GM19025 (cell line): ENCODE measurements around the gene SELPLG.
"Not testable (repeated sequence)": the region's sequence is repeated elsewhere in the genome, so short reads cannot be mapped to it uniquely, and the experiment has no call there.

Experiments used
- ATAC-seq: cut with Tn5 transposase; IDR thresholded peaks from one replicate; pipeline ENCODE4 v1.9.1; 2021; ENCODE audit warnings: mild to moderate bottlenecking, low read depth, moderate library complexity; ENCODE audit not compliant: unreplicated experiment

Gene SELPLG

DNA sequence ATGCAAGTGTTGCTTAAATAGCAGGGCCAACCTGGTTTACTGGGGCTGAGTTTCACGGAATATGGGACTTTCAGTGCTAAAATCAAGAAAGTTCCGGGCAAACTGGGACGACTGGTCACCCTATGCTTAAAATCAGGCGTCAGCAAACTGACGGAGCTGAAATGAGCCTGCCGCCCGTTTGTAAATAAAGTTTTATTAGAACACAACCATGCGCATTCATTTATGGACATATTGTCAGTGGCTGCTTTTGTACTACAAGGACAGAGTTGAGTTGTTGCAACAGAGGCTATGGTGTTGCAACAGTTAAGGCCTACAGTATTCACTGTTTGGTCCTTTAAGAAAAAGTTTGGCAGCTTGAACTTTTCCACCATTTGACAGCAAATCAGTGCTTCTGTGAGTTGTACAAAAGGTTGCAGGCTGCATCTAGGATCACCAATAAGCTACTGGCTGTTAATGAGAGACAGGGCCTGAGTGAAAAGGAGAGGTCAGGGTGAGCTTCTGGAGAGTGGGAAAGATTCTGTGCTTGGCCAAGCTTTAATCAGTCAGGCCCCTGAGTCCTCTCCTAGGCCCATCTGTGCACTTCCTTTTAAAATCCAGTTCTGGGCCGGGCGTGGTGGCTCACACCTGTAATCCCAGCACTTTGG, 13.3 kb downstream of the SELPLG start:
- no peak for ATAC-seq

DNA sequence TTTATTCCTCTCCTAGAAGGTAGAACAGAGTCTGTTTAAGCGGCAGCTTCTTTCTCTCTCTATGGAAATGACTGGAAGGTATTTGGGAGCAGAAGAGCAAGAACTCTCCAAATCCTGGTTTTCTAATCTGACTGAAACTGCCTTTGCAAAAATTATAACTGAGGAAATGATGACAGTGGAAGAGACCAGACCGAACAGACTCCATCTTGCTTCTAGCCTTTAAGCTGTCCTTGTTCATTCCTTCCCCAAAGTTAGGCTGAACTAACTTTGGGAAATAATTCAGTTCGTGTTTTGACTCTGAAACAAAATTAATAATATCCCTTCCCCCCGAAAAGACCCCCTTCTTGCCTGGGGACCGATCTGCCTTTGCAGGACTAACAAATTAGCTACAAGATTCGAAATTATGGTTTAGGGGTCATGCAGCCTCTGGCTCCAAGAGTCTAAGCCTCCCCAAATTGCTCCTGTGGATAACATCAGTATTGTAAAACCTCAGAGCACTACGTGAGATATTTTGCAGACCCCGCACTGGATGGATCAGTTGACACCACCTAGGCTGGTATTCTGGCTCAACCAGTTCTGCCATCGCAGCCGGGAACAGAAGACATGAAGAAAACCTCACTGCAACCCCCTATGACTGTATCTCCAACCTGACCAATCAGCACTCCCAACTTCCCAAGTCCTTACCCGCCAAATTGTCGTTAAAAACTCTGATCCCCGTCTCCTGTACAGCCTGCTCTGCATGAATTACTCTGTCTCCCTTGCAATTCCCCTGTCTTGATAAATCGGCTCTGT, 14.1 kb downstream of the SELPLG start:
- no peak for ATAC-seq

DNA sequence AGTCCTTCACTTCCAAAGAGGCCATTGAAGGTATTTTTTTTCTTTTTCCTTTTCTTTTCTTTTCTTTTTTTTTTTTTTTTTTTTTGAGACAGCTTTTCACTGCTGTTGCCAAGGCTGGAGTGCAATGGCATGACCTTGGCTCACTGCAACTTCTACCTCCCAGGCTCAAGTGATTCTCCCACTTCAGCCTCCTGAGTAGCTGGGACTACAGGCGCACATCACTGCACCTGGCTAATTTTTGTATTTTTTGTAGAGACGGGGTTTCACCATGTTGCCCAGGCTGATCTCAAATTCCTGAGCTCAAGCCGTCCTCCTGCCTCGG, 14.8 kb downstream of the SELPLG start:
- ATAC-seq: not testable (repeated sequence)

DNA sequence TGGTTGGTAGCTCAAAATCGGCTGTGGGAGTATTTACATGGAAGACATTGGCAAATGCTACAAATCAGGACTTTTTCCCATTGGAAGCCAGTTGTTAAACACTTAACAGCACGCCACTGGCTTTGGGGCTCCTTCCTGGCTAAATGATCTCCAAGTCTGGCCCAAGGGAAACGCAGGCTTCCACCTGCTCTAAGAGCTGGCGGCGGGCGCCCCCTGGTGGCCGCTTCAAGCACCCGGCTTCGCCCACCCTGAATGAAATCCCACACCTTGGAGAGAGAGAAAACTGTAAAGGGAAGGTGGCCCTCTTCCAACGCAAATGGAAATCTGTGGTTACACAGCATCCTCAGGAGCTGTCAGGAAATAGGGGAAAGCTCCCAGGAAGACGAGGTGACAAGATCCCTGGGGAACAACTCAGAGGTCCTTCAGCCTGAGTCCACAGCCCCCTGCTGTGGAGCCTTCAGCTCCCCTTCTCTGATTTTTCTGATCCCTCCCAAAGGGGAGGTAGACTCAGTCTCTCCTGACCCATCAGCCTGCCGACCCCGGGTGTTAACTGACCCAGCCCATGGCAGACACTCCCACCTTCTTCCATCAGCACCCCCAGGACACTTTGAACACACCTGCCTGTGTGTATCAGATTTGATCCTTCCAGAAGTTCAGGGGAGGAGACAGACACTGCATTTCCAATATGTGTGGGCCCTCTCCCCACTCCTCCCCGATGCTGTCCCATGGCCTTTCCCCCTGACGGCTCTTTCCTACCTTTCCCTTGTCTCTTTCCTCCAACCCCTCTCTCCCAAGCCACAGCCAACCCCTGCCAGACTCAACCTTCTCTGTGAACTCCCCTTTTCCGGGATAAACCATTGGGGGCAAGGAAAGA, 15.4 kb downstream of the SELPLG start:
- peak; percentile 27 for ATAC-seq

DNA sequence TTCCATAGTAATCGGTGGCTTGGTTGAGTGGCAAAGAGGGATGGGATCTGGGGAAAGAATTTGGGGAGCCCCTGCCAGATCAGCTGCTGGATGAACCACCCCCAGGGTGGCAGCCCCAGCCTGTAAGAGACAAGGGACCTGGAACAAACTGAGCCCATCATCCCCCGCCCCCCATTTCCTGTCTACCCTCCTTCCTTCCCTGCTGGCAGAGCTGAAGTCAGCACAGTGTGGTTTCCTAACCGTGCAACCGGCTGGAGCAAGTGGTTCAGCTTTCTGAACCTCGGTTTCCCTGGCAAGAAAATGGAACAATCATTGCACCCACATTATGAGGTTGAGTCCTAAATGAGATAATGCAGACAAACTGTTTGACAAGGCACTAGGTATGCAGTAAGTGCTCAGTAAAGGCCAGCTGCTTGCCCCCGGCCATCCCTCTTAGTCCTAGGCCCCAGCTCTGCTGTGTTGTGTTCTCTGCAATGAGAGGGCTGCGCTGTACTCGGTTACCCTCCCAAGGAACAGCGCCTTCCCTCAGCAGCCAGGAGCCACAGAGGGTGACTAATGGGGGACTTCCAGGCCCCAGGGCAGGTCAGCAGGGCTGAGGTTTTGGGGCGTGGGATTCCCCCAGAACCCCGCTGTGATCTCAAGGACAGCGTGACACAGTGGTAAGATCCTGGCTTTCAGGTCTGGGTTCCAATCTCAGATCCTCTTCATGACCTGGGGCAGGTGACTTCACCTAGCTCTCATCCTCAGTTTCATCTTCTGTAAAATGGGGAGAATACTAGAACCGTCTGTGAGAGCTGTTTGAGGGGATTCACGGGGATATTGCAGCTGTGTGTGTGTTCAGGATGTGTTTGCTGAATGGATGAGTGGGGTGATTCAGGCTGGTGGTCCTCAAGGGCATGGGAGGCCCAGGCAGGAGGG, 16.5 kb downstream of the SELPLG start:
- peak; percentile 87 for ATAC-seq

DNA sequence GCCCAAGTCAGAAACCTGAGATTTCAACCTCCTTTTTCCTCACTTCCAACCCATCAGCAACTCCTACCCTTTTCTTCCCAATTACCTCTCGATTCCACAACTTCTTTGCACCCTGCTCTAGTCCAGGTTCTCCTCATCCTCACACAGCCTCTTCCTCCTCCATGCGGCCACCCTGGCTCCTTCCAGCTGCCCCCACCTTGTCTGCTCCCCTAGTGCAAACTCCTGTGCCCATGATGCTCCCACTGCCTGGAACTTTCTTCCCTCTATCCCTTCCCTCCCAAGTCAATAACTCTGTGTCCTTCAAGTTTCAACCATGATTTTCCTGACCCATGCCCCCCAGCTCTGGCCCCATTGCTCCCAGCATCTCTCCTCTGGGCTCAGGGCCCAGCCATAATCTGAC, 17.3 kb downstream of the SELPLG start:
- ATAC-seq: no peak

DNA sequence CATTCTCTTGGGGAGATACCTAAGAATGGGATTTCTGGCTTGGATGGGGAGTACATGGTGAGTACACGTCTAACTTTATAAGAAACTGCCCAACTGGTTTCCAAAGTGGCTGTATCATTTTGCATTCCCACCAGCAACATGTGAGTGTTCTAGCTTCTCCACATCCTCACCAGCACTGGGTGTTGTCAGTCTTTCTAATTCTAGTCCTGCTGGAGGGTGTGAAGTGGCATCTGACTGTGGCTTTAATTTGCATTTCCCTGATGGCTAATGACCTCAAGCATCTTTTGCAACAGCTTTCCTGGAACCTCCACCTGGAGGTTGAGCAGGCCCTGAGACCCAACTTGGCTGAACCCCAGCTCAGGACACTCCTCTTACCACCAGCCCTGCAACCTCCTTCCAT, 17.8 kb downstream of the SELPLG start:
- ATAC-seq: no peak

DNA sequence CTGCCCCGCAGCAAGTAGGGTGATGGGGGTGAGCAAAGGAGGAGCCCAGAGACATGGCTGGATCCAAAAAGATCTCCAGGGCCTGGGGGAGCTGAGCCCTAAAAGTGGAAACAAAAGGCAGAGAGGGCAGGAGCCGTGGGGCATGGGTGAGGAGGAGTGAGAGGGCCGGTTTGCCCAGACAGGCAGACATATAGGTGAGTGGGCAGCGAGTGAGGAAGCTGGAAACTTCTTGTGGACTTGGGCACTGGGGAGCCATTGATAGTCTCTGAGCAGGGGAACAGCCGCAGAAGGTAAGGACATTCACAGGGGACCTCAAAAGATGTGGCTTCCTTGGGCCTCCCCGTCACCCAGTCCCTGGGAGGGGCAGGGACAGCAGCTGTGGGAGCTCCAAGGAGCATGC, 19.1 kb downstream of the SELPLG start:
- ATAC-seq: no peak

DNA sequence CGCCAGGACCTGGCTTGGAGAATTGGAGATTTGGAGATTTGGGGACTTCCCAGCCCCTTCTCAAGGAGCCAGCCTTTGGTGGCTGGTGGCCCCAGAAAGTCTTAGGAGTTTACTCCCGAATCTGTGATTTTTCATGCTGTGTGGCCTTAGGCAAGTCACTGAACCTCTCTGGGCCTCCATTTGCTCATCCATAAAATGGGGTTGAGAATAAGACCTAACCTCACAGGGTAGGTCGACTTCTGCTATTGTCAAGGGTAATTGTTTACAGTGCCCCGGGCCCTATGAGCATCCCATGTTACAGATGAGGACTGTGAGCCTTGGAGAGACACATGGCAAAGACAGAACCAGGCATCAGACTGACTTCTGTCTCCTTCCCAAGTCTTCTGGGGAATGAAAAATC, 19.7 kb downstream of the SELPLG start:
- no peak for ATAC-seq

DNA sequence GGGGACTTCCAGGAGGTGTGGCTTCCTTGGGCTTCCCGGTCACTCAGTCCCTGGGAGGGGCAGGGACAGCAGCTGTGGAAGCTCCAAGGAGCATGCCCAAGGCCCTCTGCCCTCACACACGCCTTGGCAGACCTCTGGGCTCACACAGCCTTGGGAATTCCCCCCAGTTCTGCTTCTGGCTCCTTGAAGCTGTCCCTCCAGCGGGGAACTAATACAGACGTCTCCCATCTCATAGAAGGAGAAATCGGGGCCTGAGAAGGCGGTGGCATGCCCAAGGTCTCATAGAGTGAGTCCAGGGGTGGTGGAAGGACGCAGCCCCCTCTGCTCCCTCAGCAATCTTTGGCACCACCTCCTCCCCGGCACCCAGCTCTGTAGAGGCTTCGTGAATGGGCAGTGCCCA, 20.1 kb downstream of the SELPLG start:
- no peak for ATAC-seq

DNA sequence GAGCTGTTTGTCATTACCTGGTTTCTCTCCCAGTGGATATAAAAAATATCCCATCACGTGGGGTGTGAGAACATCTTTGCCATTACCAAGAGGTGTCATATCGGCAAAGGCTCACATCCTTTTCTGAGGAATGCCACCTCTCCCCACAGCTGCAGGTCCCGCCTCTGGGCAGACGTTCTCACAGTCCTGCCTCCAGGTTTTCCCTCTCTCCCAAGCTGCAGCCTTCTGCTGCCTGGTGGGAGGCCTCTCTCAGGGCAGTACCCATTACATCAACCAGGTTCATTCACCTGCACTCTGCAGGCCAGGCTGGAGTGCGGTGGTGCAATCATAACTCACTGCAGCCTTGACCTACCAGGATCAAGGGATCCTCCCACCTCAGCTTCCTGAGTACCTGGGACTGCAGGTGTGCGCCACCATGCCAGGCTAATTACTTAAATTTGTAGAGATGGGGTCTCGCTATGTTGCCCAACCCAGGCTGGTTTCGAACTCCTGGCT, 20.9 kb downstream of the SELPLG start:
- no peak for ATAC-seq

DNA sequence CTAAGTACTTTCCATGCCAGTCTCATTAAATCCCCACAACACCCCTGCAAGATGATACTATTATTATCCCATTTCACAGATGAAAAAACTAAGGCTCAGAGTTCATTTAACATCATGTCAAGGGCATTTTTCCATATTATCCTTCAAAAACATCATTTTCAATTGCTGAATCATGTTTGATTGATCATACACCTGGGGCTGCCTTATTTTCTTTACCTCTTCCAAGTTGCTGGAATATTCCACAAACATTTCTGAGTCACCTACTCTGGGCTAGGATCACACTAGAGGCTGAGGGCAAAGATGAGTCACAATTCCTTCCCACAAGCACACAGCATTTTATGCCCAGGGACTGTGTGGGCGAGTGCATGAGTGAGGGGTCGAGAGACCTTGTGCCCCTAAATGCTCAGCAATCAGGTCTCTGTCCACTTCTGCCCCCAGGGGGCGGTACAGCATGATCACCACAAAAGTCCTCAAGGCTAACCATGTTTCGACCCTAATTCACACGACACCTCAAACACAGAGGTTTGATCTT, 21.7 kb downstream of the SELPLG start:
- ATAC-seq: no peak

DNA sequence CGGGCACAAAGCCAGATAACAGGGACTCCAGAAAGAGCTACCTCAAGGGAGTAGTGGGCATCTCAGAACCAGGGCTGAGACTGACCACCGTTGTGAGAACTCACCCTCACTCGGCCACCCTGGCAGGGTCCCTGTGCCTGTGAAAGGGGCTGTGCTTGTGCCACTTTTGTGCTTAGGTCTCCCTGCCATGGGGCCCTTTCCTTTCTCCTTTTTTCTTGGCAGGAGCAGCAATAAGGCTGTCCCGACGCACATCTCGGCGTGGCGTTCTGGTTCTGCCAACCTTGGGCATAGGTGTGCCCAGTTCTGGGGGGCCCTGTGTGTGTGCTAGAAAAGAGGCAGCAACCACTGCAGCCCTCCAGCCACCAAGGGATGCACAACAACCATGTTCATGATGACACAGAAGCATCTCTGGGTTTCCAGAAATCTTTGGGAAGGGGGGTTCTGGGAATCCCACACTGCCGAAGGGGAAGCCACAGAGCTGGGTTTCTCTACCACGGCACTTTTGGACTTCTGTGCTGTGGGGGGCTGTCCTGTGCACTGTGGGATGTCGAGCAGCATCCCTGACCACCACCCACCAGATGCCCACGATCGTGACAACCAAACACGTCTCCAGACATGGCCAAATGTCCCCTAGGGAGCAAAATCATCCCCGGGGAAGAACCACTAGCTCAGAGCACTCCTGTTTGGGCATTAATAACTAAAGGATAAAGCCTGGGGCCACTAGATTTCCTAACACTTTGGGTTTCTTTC, 22.7 kb downstream of the SELPLG start:
- no peak for ATAC-seq

DNA sequence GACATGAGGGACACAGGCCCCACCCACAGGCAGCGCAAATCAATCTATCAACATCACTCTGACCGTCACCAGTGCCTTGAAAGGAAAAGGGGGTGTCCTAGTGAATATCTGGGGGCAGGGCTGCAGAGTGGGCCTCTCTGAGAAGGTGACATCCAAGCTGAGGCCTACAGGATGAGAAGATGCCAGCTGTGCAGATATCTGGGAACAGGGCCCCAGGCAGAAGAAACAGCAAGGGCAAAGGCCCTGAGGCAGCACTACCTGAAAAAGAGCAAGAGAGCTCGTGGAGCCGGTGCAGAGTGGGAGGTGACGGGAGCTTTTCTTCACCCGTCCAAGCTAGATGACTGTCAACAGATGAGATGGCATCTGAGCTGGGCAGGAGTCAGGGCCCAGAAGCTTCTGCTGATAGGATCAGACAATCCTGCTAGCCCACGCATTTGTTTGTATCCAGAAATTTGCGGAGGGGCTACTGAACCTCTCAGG, 23.3 kb downstream of the SELPLG start:
- ATAC-seq: no peak

DNA sequence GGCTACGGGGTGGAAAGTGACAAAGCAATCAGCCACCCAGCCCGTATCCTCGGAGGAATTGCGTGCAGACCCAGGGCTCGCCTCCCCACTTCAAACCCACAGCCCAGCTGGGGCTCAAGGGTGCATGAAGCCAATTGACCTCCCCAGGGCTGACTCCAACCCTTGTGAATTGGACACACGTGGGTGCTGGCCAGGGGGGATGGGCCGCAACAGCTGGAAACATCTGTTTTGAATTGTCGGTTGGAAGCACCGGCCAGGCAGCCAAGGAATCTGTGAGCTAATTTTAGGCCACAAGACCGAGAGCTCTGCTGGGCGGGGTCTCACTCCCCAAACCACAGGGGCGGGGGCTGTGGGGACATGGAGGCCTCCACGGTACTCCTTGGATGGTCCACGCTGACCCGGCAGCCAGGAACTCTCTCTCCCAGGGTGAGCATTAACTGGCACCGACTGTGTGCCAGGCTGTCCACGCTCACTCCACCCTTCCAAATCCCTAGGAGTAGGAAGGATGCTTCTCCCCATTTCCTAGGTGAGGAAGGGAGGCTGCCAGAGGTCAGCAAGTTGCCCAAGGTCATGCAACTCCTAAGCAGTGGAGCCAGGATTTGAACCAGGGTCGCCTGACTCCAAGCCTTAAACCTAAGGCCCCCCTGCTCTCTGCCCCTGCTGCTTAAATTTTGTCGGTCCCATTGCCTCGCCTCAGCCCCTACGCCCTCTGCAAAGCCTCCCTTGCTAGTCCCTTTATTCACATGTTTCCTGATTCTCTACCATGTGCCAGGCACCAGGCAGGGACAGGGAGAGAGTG, 24.0 kb downstream of the SELPLG start:
- ATAC-seq: no peak

DNA sequence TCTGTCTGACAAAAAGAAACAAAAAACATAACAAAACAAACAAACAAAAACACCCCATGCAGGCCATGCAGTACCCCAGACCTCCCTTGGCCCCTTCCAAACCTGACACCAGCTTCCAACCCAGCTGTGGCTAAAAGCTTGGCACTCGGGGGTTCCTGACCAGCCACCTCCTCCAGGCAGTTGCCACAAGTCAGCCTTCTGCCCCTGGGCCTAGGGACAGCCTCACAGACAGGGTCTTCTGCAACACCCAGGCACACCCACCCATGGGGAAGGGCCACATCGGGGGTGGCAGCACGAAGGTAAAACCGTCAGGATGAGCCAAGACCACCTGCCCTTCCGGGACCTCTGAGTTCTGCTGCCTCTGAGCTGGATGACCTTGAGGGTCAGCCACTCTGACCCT, 25.1 kb downstream of the SELPLG start:
- no peak for ATAC-seq

DNA sequence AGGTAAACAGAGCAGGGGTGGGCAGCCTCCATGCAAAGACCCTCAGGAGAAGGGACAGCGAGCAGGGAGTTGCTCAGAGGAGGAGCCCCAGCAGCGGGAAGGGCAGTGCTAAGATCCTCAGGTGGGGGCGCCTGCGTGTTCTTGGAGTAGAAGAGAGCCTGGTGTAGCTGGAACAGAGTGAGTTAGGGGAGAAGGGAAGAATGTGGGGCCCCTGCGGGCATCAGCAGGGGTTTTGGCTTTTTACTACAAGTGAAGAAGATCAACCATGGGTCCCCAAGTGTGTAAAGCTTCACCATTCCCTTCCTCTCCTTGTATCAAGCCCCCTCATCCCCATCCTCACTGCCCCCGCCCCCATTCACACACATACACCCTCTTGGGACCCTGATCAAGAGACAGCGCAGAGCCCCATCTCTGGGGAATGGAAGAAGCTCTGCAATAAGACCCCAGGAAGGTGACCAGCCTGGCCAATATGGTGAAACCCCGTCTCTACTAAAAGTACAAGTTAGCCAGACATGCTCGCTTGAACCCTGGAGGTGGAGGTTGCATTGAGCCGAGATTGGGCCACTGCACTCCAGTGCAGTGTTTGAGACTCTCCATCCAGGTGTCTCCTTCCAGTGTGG, 25.6 kb downstream of the SELPLG start:
- ATAC-seq: no peak

DNA sequence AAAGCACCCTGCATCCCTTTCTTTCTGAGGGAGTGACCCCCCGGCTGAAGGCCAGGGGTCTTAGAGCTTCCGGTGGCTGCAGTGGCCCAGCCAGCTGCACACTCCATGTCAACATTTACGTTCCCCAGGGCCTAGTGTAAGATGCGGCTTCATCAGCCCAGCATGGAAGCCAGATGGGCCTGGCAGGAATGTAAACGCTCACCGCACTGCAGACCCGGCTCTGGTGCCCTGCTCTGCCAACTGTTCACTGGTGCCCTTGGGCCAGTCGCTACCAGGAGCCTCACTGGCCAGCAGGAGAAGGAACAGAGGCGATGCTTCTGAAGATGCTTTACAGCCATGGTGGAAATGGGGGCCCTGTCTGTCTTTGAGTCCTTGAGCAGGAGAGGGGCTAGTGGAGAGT, 27.2 kb downstream of the SELPLG start:
- ATAC-seq: no peak
